GM18505 (cell line): ENCODE data around the gene ZACN.

ENCODE experiments used
- ATAC-seq: cut with Tn5 transposase; IDR thresholded peaks from one replicate; pipeline ENCODE4 v1.9.1; 2021; ENCODE audit not compliant: unreplicated experiment
- POLR2A ChIP-seq: IDR thresholded peaks from 4 replicates; pipeline ENCODE4 v1.6.1; 2011; ENCODE audit warnings: borderline replicate concordance; ENCODE audit not compliant: insufficient read depth, insufficient read length; ENCODE audit errors: extremely low read depth

ZACN gene

GRCh38 chr17:76131692-76132573 lies 53.0 kb downstream of the ZACN start:
- ATAC-seq, result no peak
- TF ChIP-seq POLR2A, result no peak
